SU-DHL-6 (cell line): ENCODE data around the gene SLC2A6.

Source experiments
- H2AFZ ChIP-seq: fragments of 200-600 bp; sonication (generic); 2 replicates; pipeline ENCODE4 v1.6.1; 2014; ENCODE audit warnings: low read depth, mild to moderate bottlenecking, moderate library complexity, mixed read lengths, antibody characterized with exemption, low read length; ENCODE audit not compliant: severe bottlenecking
- H3F3A ChIP-seq: fragments of 200-600 bp; shearing (Covaris generic); 2 replicates; pipeline ENCODE4 v1.6.0; 2016; ENCODE audit warnings: antibody characterized with exemption, mild to moderate bottlenecking; ENCODE audit not compliant: insufficient read depth
- H3K27ac ChIP-seq: fragments of 200-600 bp; sonication (generic); 2 replicates; pipeline ENCODE4 v1.5.1; 2016; ENCODE audit warnings: low read depth, mild to moderate bottlenecking, low read length, moderate library complexity, mixed read lengths
- H3K27me3 ChIP-seq: fragments of 200-600 bp; sonication (generic), shearing (Covaris generic); 2 replicates; pipeline ENCODE4 v1.6.0; 2014; ENCODE audit warnings: mild to moderate bottlenecking, low read length
- H3K36me3 ChIP-seq: fragments of 200-600 bp; sonication (generic); 2 replicates; pipeline ENCODE4 v1.6.1; 2014; ENCODE audit warnings: mild to moderate bottlenecking, low read length, mixed read lengths
- H3K4me2 ChIP-seq: fragments of 300-600, 200-600 bp; shearing (Covaris generic), sonication (generic); 2 replicates; pipeline ENCODE4 v1.6.0; 2014; ENCODE audit warnings: low read length, low read depth, mild to moderate bottlenecking; ENCODE audit not compliant: poor library complexity, severe bottlenecking
- H3K4me3 ChIP-seq: fragments of 200-600 bp; sonication (generic); 2 replicates; pipeline ENCODE4 v1.5.1; 2014; ENCODE audit warnings: antibody characterized with exemption, low read length, mild to moderate bottlenecking, mixed read lengths; ENCODE audit not compliant: insufficient read depth, poor library complexity, severe bottlenecking
- H3K79me2 ChIP-seq: fragments of 200-600 bp; sonication (generic); 2 replicates; pipeline ENCODE4 v1.6.1; 2014; ENCODE audit warnings: mild to moderate bottlenecking, low read length, moderate library complexity; ENCODE audit not compliant: insufficient read depth
- H3K9ac ChIP-seq: fragments of 200-600 bp; sonication (generic); 2 replicates; pipeline ENCODE4 v1.7.0; 2014; ENCODE audit warnings: mild to moderate bottlenecking, low read length
- H3K9me2 ChIP-seq: fragments of 200-600 bp; sonication (generic); replicated peaks from 2 replicates; pipeline ENCODE4 v1.6.1; 2014; ENCODE audit warnings: low read length; ENCODE audit not compliant: insufficient read depth
- H3K9me3 ChIP-seq: fragments of 200-600 bp; sonication (generic); 2 replicates; pipeline ENCODE4 v1.6.1; 2014; ENCODE audit warnings: low read length, mixed read lengths; ENCODE audit not compliant: insufficient read depth
- H4K20me1 ChIP-seq: fragments of 200-600 bp; sonication (generic); 2 replicates; pipeline ENCODE4 v1.6.1; 2014; ENCODE audit warnings: low read depth, mild to moderate bottlenecking, antibody characterized with exemption, low read length, moderate library complexity, mixed read lengths
- EZH2phosphoT487 ChIP-seq: fragments of 200-600 bp; sonication (generic), shearing (Covaris generic); conservative IDR thresholded peaks from 2 replicates; pipeline ENCODE4 v1.6.1; 2018; ENCODE audit warnings: mild to moderate bottlenecking, antibody characterized with exemption, low read length, moderate library complexity, mixed read lengths
- TF ChIP-seq, protein P1 (sequence below): fragments of 200-600 bp; sonication (generic); IDR thresholded peaks from one replicate; pipeline ENCODE4 v1.5.1; 2017; ENCODE audit warnings: antibody characterized with exemption, mild to moderate bottlenecking, low read length, moderate library complexity; ENCODE audit not compliant: insufficient read depth, poor library complexity, severe bottlenecking

Gene SLC2A6

DNA sequence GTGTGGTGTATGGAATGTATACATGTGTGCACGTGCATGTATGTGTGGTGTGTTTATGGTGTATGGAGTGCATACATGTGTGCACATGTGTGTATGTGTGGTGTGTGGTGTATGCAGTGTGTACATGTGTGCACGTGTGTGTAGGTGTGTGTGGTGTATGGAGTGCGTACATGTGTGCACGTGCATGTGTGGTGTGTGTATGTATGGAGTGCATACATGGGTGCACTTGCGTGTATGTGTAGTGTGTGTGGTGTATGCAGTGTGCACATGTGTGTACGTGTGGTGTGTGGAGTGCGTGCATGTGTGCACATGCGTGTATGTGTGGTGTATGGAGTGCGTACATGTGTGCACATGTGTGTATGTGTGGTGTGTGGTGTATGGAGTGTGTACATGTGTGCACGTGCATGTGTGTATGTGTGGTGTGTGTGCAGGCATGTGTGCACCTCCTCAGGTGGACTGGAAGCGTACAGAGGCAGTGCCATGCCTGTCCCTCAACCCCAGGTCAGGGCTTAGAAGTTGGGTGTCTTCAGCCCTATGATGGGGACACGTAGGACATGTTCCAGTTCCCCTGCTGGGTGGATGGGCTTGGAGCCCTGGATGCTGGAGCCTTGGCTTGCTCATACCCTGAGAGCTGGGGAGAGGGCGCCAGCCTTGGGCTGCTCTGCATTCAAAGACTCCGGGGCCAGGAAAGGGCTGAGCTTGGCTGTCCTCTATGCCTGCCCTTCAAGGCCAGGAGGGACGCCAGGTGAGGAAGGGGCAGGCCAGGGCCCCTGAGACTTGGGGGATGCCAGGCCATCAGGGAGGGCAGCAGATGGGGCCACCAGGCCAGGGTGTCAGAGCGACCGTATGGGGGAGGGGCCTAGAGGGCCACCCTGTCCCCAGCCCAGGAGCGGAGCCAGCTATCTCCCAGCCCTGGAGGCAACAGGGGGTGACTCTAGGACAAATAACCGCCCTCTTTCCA is 33.6 kb upstream of the SLC2A6 start:
- no peaks in the 10 kb centered on the region for H3K27me3 ChIP-seq
- H4K20me1 ChIP-seq, result no peaks in the 10 kb centered on the region
- H3K4me2 ChIP-seq, result no peak overlapping the region
- no peak for TF ChIP-seq EZH2phosphoT487
- TF ChIP-seq, protein P1, sequence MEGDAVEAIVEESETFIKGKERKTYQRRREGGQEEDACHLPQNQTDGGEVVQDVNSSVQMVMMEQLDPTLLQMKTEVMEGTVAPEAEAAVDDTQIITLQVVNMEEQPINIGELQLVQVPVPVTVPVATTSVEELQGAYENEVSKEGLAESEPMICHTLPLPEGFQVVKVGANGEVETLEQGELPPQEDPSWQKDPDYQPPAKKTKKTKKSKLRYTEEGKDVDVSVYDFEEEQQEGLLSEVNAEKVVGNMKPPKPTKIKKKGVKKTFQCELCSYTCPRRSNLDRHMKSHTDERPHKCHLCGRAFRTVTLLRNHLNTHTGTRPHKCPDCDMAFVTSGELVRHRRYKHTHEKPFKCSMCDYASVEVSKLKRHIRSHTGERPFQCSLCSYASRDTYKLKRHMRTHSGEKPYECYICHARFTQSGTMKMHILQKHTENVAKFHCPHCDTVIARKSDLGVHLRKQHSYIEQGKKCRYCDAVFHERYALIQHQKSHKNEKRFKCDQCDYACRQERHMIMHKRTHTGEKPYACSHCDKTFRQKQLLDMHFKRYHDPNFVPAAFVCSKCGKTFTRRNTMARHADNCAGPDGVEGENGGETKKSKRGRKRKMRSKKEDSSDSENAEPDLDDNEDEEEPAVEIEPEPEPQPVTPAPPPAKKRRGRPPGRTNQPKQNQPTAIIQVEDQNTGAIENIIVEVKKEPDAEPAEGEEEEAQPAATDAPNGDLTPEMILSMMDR, result no peak
- H3K9me2 ChIP-seq, result no peaks in the 10 kb centered on the region
- no peak overlapping the region for H2AFZ ChIP-seq
- no peaks in the 10 kb centered on the region for H3K9me3 ChIP-seq
- no peak overlapping the region for H3K9ac ChIP-seq
- no peaks in the 10 kb centered on the region for H3F3A ChIP-seq
- H3K27ac ChIP-seq, result no peak overlapping the region
- H3K79me2 ChIP-seq, result no peaks in the 10 kb centered on the region
- H3K36me3 ChIP-seq, result no peaks in the 10 kb centered on the region
- H3K4me3 ChIP-seq, result no peak overlapping the region

DNA sequence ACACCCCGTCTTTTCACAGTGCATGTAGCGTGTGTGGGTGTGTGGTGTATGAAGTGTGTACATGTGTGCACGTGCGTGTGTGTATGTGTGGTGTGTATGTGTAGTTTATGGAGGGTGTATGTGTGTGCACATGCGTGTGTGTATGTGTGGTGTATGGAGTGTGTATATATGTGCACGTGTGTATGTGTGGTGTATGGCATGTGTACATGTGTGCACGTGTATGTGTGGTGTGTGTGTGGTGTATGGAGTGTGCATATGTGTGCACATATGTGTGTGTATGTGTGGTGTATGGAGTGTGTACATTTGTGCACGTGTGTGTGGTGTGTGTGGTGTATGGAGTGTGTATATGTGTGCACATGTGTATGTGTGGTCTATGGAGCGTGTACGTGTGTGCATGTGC is 32.7 kb upstream of the SLC2A6 start:
- no peaks in the 10 kb centered on the region for H3K79me2 ChIP-seq
- no peak overlapping the region for H3K4me2 ChIP-seq
- H3K9me3 ChIP-seq, result no peaks in the 10 kb centered on the region
- TF ChIP-seq, protein P1, result no peak
- no peak for TF ChIP-seq EZH2phosphoT487
- H3F3A ChIP-seq, result no peaks in the 10 kb centered on the region
- H3K9me2 ChIP-seq, result no peaks in the 10 kb centered on the region
- no peak overlapping the region for H3K9ac ChIP-seq
- H3K4me3 ChIP-seq, result no peak overlapping the region
- H3K36me3 ChIP-seq, result no peaks in the 10 kb centered on the region
- no peak overlapping the region for H2AFZ ChIP-seq
- H3K27ac ChIP-seq, result no peak overlapping the region
- H3K27me3 ChIP-seq, result no peaks in the 10 kb centered on the region
- H4K20me1 ChIP-seq, result no peaks in the 10 kb centered on the region

DNA sequence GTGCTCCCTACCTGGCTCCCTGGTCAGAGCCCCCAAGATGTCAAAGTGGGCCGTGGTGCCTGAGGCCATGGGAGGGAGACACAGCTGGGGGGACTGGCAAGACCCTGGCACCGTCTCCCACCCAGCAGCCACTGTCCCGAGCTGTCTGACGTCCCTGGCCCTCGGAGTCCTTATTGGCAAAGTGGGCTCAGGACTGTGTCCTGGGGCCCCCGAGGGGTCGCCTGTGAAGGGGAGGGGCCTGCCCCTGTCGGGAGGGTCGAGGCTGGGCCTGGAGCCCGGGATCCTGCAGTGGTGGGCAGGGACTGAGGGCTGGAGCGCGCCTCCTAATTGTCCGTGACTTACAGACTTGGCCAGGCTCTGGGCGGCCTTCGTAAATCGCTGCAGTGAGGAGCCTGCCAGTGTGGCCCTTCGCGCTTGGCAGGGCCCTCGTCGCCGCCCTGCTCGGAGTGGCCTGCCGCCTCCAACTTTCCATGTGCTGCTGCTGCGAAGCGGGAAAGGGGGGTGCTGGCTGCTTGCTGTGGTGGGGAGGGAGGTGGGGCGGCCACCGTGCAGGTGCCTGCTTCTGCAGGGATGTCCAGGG is 32.1 kb upstream of the SLC2A6 start:
- H2AFZ ChIP-seq, result no peak overlapping the region
- H3K9me2 ChIP-seq, result no peaks in the 10 kb centered on the region
- no peak overlapping the region for H3K4me3 ChIP-seq
- H3K9ac ChIP-seq, result no peak overlapping the region
- H4K20me1 ChIP-seq, result no peaks in the 10 kb centered on the region
- no peaks in the 10 kb centered on the region for H3K9me3 ChIP-seq
- H3K4me2 ChIP-seq, result no peak overlapping the region
- TF ChIP-seq, protein P1, result no peak
- TF ChIP-seq EZH2phosphoT487, result no peak
- no peaks in the 10 kb centered on the region for H3F3A ChIP-seq
- no peaks in the 10 kb centered on the region for H3K79me2 ChIP-seq
- no peak overlapping the region for H3K27ac ChIP-seq
- no peaks in the 10 kb centered on the region for H3K27me3 ChIP-seq
- H3K36me3 ChIP-seq, result no peaks in the 10 kb centered on the region
